UCSD-AML1 (cell line): ENCODE results near the gene NTPCR.

Source experiments
- DNase-seq: peaks from one replicate; lab custom pipeline; 2025; ENCODE audit not compliant: unreplicated experiment; lab: John Stamatoyannopoulos, UW

NTPCR gene

DNA sequence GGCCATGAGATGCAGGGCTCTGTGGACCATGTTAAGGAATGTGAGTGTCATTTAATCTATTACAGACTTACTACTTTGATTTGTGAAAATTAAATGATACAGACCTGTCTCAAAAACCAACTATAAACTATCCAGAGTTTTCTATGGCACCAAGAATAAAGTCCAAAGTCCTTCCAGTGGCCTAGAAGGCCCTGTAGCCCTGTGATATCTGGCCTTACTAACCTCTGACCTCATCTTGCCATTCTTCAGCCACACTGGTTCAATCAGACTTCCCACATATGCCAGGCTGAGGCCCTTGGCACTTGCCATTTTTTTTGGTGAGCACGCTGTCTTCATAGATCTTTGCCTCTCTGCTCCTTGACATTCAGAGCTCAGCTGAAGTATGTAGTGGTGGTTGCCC, 7.7 kb downstream of the NTPCR start:
- DNase-seq, result no peak

DNA sequence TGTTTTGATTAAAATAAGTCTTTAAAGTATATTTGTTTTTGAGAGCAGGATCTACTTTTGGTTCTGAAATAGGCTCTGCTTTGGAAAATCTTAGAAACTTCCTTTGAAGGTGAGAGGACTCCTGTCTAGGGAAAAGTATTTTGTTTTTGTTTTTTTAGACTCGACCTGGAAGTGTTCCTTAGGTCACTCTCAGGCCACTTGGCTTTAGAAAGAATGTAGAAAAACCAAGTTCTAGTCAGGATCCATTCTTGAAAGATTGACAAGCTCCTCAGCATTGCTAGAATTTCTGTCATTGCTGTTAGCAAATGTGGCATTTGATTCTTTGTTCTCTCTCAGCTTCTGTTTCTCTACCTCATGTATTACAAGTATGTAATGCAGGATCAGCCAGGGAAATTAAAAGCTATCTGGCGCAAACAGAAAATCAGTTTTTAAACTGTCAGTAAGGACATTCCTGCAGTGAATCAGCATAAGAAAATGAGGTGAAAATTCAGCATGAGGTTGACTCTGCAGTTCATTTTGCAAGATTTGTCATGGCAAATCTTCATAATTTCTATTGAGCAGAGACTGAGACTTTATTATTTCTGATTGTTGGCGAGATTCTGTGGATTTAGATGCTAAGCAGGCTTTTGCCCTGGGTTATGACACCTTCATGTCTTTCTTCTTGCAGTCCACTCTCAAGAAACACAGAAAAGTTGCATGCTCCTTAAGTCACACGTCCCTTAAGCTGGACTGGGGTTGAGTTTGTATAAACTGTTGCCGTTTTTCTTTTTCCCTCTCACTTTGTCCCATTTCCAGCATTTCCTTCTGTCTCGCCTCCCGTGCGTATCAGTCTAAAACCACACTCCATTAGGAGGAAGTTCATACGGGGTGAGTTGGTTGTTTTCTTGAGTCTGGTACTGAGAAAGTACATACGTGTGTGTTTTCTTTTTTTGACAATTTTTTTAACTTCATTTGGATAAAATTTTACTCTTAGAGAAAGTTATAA, 12.6 kb downstream of the NTPCR start:
- DNase-seq, result no peak

DNA sequence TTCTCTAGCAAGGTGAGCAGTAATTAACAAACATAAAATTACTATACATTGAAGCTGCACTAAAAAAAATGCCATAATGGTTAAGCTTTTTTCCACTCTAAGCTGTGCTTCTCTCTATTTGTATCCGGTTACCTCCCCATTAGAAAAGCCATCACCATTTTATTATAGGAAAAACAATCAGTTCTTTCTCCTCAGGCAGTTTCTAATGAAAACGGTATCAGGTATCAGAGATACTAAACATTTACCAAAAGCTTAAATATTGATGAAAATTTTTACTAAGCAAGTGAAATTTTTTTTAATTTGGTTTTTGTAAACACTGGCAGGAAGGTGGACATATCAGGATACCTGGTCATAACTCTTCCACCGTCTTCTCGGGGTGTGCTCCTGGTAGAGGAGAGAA, 14.2 kb downstream of the NTPCR start:
- DNase-seq, result no peak

DNA sequence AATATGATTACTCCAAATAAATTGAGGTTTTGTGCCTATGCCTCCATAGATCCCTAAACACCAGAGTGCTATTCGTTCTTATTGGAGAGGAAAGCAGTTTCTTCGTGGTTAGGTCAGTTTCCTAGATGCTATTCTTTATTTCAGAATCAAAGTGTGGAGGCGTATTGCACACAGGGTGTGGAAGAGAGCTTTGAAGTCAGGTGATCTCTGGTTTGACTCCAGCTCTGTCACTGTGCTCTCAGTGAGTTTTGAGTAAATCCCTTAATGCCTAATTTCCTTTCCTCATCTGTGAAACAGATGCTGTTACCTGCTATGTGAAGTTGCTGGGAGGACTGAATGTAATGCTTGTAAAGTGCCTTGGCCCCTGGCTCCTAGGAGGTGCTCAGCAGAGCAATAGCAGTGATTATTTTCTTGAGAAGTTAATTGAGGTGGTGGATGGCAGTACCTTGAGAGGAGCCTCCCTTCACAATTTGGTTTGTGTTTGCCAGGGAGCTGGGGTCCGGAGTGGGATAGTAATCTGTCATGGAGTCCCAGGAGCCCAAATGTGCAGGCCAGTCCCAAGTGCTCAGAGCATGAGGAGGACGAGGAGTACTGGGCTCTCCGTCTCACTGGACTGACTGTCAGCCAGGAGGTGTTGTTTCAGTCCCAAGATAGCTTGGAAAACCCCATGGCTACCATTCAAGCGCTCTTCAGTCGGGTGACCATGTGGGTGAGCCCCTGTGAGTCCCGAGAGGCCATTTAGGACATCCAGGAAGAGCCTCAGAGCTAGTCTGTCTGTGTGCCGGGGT, 14.9 kb downstream of the NTPCR start:
- no peak for DNase-seq

DNA sequence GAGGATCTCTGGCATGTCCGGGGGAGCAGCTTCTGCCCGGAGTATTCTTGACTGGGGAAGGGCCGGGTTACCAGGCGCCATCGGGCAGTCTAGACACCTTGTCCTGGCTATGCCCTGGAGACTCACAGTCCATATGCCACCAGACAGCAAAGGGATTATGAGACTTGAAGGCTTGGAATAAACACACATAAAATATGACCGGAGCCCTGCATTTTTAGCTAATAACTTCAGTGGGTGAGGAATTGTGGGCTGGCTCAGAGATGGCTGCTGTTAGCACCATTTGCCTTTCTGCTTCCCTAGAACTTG, 15.5 kb downstream of the NTPCR start:
- DNase-seq, result no peak

DNA sequence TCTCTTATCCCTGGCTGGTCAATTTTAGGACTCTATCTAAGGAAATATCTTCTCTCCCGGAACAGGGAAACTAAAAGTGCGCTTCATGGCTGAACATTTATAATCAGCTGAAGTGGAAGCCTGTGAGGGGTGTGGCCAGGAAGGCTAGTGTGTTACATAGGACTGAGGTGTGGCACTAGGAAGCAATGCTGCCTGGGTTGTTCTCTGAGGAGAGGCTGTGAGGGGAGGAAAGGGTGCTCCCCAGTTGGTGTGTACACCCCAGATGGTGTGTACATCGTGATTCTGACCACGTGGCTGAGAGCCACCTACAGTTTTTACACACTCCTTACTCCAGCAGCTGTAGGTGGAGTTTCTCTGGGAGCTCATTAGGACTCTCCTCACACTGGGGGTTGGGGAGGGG, 16.3 kb downstream of the NTPCR start:
- DNase-seq, result no peak

DNA sequence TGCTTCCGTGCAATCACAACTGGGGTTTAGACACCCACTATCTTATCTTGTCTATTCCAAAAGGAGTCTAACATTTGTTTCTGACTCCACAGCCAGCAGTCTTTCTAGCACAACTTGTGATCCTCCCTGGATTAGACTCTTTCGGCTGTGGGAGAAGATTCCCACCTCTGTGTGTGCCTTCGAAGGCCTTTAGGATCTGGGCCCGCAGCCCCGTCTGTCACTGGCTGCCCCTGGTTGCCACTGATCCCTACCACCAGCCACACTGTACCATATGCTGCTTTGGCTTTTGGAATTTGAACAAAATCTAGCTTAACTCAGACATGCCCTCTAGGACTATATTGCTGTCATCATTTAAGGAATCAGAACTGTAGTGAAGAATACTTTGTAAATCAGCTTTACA, 18.0 kb downstream of the NTPCR start:
- no peak for DNase-seq

DNA sequence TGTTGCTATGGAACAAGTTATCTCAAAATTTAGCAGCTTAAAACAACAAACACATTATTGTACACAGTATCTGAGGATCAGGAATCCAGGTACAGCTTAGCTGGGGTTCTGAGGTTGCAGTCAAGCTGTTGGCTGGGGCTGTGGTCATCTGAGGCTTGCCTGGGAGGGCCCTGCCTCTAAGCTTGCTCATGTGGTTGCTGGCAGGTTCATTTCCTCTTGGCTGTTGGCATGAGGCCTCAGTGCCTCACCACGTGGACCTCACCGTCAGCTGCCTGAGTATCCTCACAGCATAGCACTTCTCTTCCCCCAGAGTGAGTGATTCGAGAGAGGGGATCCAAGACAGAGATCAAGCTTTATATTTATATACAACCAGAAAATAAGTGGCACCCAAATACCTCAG, 18.6 kb downstream of the NTPCR start:
- DNase-seq, result peak; percentile 21

DNA sequence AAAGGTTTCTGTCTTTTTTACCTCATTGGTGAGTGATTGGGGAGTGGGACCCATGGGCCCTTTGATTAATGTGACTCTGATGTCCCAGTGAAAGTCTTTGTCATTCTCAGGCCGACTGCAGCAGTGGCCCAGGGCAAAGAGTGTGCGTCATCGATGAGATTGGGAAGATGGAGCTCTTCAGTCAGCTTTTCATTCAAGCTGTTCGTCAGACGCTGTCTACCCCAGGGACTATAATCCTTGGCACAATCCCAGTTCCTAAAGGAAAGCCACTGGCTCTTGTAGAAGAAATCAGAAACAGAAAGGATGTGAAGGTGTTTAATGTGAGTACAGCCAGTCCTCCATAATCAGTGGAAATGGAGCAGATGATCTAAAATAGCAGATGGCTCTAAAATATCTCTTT, 19.4 kb downstream of the NTPCR start:
- no peak for DNase-seq

DNA sequence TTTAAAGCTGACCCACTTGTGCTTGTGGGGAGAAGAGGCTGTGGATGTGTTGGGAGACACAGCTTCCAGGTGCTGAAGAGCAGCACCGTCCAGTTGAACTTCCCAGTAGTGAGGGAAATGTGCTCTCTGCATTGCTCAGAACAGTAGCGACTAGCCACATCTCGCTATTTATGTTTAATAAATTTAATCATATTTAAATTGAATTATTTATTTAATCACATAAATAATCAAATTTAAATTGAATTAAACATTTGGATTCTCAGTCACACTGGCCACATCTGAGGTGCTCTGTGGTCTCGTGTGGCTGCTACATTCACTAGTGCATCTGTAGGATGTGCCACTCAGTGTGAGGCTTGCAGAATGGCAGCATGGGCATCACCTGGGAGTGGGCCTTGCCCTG, 20.1 kb downstream of the NTPCR start:
- no peak for DNase-seq

DNA sequence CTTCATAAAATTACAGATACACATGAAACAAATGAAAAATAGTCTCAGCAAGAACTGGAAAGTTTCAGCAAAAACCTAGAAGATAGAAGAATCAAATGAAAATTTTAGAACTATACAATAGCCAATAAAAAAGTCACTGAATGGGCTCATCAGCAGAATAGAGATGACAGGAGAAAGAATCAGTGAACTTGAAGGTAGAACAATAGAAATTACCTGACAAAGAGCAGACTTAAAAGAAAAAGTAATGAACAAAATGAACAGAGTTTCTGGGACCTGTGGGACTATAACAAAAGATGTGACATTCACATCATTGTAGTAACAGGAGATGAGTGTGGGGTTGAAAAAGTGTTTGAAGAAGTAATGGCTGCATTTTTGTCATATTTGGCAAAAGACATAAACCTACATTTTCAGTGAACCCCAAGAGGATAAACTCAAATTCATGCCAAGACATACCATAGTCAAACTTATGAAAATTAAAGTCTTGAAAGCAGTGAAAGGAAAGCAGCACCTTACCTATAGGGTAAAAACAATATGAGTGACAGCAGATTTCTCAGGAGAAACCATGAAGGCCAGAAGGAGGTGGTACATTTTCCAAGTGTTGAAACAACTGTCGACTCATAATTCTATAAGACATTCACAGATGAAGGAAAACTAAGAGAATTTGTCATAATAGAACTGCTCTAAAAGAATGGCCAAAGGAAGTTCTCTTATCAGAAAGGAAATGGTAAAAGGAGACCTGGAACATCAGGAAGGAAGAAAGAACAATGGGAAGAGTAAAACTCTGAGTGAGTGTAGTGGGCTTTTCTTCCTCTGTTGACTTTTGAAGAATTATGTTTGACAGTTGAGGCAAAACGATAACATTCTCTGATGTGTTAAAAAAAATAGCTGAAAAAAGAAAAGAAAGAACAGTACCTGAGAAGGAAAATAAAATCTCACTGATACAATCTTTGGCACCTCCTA, 23.5 kb downstream of the NTPCR start:
- no peak for DNase-seq

DNA sequence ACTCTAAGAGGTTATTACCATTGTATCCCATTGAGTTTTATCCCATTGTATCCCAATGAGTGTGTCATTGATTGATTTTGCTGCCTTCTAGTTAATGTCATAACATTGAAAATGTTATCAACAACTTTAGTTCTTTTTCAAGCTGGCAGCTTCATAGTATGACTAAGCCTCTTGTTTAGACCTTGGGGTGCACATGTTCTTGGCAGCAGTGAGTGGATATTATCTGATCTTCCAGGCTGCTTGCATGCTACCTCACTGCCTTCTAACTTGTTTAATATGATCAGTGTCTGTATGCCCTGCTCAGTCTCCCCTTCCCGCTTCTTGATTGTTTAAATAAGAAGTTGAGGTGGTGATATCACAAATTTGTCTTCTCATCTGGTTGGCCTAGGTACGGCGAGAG, 24.6 kb downstream of the NTPCR start:
- DNase-seq, result no peak

DNA sequence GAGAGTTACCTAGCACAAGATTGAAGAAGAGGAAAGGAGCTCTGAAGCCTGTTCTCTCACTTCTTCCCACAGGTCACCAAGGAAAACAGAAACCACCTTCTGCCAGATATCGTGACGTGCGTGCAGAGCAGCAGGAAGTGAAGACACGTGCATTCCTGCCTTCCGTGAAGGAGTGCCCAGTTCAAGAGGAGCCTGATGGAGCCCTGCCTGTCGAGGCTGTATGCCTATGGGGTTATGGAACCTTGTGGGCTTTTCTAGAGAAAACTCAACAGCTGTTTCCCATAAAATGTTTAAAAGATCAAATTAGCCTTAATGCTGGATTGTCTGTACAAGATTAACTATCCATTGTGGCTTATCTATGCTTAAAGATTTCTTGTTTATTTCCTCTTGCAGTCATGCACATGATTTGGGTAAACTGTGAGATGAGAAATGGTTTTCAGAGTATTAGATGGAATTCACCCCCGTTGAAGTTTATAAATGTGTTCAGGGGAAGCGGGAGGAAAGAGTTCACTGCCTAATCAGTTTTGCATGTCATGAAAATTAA, 27.8 kb downstream of the NTPCR start:
- no peak for DNase-seq

DNA sequence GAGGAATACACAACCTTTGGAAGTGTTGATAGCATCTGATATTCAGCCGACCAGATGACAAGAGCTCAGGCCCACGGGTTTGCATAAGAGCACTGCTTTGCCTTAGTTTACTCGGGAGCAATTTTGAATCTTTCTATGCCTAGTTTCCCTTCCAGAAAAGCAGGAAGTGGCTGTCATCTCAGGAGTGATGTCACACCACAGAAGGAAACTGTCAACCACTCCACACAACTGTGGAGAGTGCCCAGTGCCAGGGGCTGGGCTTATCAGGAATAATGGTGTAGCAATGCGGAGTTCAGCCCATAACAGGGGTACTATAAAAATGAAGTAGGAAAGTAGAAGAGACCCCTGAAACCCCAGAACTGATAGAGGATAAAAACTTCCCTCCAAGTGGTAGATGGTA, 28.4 kb downstream of the NTPCR start:
- DNase-seq, result no peak

DNA sequence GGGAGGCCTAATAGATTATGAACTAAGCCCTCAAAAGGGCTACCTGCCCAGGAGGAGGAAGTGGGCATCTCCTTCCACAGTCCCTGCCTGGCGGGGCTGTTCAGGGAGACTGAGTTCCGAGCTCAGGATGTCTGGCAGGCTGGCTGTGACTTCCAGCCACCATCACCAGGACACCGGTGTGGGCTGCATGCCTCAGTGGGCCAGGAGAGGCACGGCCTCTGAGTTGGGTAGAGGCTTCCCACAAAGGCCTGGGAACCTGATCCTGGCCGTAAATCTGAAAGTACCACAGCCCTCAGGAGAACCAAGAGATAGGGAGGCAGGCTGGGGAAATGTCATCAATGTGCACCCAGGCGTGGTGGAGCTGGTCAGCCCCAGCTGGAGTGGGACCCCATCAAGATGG, 29.1 kb downstream of the NTPCR start:
- no peak for DNase-seq

DNA sequence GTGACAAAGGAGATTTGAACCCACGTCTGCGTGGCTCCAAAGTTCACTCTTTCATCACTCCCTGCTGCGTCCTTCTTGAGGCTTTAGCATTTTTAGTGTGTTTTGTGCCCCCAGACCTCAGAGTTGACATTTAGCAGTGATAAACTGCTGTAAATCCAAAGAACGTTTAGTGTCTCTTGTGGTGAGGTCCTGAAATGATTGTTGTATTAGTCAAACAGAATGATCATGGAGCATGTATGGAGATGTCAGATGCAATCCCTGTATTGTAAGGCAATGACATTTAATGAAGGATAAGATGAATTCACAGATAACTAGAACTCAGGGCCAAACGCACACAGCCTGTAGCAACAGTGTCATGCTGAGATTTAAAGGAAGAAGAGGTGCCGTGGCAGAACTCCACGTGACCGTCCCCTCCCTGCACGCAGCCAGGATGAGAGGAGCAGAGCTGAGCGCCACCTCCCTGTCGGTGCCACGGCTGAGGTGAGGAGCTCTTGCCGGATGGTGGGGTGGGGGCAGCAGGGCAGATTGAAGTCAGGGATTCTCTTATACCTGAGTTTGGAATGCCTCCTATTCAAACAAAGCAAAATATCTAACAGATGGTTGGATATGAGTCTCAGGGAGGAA, 30.1 kb downstream of the NTPCR start:
- DNase-seq, result no peak

DNA sequence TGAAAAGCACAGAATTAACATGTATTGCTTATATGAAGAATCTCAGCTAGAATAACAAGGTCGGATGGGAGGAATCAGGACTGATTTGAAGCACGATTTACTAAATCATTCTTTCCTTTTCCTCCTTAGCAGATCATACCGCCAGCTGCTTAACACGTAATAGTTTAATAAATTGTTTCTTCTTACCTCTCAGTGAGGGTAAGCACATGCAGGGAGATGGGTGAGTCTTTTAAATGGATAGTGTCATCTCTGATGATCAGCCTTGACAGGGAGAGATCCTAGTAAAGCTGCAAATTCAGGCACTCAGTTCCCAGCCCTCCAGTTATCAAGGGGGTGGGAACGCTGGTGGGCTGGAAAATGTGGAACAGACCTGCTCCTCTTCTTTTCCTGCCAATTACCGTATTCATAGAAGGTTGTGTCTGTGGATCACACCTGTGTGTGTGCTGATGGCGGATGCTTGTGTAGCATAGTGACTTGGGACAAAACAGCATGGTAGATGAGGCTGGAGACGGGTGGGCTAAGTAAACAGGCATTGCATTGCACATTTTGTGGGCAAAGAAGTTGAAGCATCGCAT, 30.7 kb downstream of the NTPCR start:
- DNase-seq, result no peak

DNA sequence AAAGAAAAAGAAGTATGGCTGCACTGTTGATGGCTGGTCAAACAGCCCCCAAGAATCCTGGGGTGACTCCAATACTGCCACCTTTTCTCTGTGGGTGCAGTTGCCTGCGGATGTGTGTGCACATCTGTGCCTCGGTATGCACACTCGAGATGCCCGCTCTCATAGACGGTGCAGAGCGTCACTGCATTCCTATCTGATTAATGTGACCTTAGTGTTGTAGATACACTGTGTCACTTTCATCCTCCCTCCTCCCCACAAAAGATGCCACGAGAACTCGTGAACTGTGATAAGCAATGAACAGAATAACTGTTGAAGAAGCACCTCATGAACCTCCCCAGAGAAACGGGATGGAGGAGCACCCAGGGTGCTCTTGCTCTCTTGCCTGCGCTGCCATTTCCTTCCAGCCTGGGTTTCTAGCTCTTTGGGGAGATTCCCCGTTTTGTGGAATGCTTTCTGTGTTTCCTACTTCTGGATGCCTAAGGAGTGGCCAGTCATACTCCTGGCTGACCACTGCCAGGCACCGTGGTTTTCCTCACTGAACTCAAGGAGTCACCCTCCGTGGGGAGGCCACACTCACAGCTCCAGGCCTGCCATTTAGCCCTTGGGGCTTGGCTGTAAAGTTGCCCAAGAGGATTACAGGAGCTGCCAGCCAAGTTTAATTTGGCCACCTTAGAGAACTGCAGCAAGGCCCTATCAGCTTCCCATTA, 32.0 kb downstream of the NTPCR start:
- DNase-seq, result peak; percentile 28

DNA sequence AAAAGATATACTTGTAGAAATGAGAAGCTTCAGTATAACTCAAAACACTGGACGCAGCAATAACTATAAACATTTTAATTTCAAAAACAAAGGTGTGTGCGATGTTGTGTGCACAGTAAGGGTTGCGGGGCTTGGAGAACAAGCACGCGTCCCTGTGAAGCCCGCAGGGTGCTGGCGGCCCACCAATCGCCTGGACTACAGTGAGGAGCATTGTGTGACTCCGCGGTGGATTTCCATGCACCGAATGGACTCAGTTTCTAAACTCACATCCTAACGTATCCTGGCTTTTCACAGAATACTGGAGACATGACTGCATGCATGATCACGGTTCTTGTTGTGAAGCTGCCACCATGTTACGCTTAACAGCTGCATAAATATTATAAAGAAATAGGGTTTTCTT, 33.0 kb downstream of the NTPCR start:
- no peak for DNase-seq
